HepG2 (cell line): ENCODE results near the gene ARVCF. TPM values are rescaled to one million over a fixed set of nuclear protein-coding genes. Genes with fewer than 3 reads are reported as not detected.

ENCODE experiments used
- ATAC-seq: fragments of 200-7000 bp; cut with Tn5 transposase; 3 replicates; pipeline ENCODE4 v1.9.1; 2020; ENCODE audit warnings: mild to moderate bottlenecking, moderate library complexity
- BruUV-seq: library from RNA; stranded (reverse); fragments of 400-500 nt; replicated peaks from 2 replicates; lab custom pipeline; 2021; lab: Mats Ljungman, UMichigan
- CTCF ChIA-PET: fragments of 300-600 bp; formaldehyde crosslinking; extraction: SDS; loops from one replicate; lab custom pipeline; 2021; ENCODE audit warnings: low total read pairs, inconsistent platforms, low intra/inter-chr PET ratio; lab: Yijun Ruan, JAX
- POLR2A ChIA-PET: fragments of 350-600 bp; sonication (Branson Sonifier 250); formaldehyde crosslinking; loops from one replicate; lab custom pipeline; 2020; ENCODE audit warnings: antibody characterized with exemption, inconsistent platforms; lab: Yijun Ruan, JAX
- DNase-seq: peaks from one replicate; pipeline ENCODE4 v3.0.0-alpha.2; 2015; ENCODE audit warnings: low spot score
- FAIRE-seq: peaks from 3 replicates; lab custom pipeline; 2011; peaks lifted over from hg19 to GRCh38; lab: Jason Lieb, UNC
- H2AFZ ChIP-seq: one replicate; pipeline ENCODE4 v1.6.1; 2011; ENCODE audit warnings: low read length, inconsistent platforms
- H3K27ac ChIP-seq: fragments of 300-600 bp; 3 replicates; pipeline ENCODE4 v1.8.0; 2011; ENCODE audit warnings: mixed run types, mild to moderate bottlenecking, mixed read lengths, low read length, inconsistent platforms; ENCODE audit not compliant: insufficient read depth; ENCODE audit errors: extremely low read length
- H3K27me3 ChIP-seq, 2 experiments: fragments of 200-600 bp in 1 of 2; 2 replicates in 1 of 2; 3 replicates in 1 of 2; pipeline versions ENCODE4 v1.6.0 to v1.8.0; 2011; ENCODE audit warnings: low read length in 2 of 2, mild to moderate bottlenecking in 2 of 2, moderate library complexity in 2 of 2, inconsistent platforms in 1 of 2; ENCODE audit not compliant: insufficient read depth in 2 of 2, control insufficient read depth in 1 of 2
- H3K36me3 ChIP-seq, 2 experiments: fragments of 200-600 bp in 1 of 2; replicated peaks in 1 of 2; 2 replicates in 1 of 2; 3 replicates in 1 of 2; pipeline versions ENCODE4 v1.5.1 to v1.8.0; 2011; ENCODE audit warnings: low read length in 2 of 2, inconsistent platforms in 1 of 2; ENCODE audit not compliant: insufficient read depth in 2 of 2, control insufficient read depth in 1 of 2
- H3K4me1 ChIP-seq: 2 replicates; pipeline ENCODE4 v1.5.1; 2012; ENCODE audit warnings: low read length, inconsistent platforms; ENCODE audit not compliant: insufficient read depth
- H3K4me2 ChIP-seq: 2 replicates; pipeline ENCODE4 v1.6.0; 2011; ENCODE audit warnings: low read depth, low read length, inconsistent platforms
- H3K4me3 ChIP-seq, 3 experiments: fragments of 200-600 bp in 1 of 3; sonication (generic), shearing (Covaris generic) in 1 of 3; replicated peaks in 1 of 3; 2 replicates each; pipeline ENCODE4 v1.5.1; 2011 to 2016; ENCODE audit warnings: low read length in 3 of 3, inconsistent platforms in 2 of 3, low read depth in 2 of 3, mild to moderate bottlenecking in 2 of 3, control low read depth in 1 of 3, mixed read lengths in 1 of 3; ENCODE audit not compliant: insufficient read depth in 1 of 3
- H3K79me2 ChIP-seq: one replicate; pipeline ENCODE4 v1.6.1; 2011; ENCODE audit warnings: low read length, inconsistent platforms; ENCODE audit not compliant: insufficient read depth
- H3K9ac ChIP-seq: 2 replicates; pipeline ENCODE4 v1.6.0; 2011; ENCODE audit warnings: mild to moderate bottlenecking, low read depth, low read length, inconsistent platforms; ENCODE audit not compliant: insufficient read depth
- H3K9me3 ChIP-seq: 2 replicates; pipeline ENCODE4 v1.5.1; 2012; ENCODE audit warnings: mild to moderate bottlenecking, low read length
- H4K20me1 ChIP-seq: 2 replicates; pipeline ENCODE4 v1.6.0; 2011; ENCODE audit warnings: inconsistent platforms, mild to moderate bottlenecking, low read length, moderate library complexity; ENCODE audit not compliant: insufficient read depth
- HNF4A ChIP-seq: sonication (generic); formaldehyde crosslinking; IDR thresholded peaks from 2 replicates; pipeline ENCODE4 v1.4.0; 2020; ENCODE audit warnings: missing genetic modification reagents
- KAT2B ChIP-seq: fragments of 150-350 bp; IDR thresholded peaks from 2 replicates; pipeline ENCODE4 v1.6.1; 2014; ENCODE audit warnings: low read depth, low read length, borderline replicate concordance
- MEF2D ChIP-seq: sonication (generic); formaldehyde crosslinking; IDR thresholded peaks from 2 replicates; pipeline ENCODE4 v1.5.1; 2020; ENCODE audit warnings: mild to moderate bottlenecking, missing genetic modification reagents
- TRIM24 ChIP-seq: sonication (generic); formaldehyde crosslinking; IDR thresholded peaks from 2 replicates; pipeline ENCODE4 v1.8.0; 2022; ENCODE audit warnings: mild to moderate bottlenecking, missing genetic modification reagents
- ZNF329 ChIP-seq: sonication (generic); formaldehyde crosslinking; IDR thresholded peaks from 2 replicates; pipeline ENCODE4 v1.9.0; 2021; ENCODE audit warnings: low read depth, mild to moderate bottlenecking, missing genetic modification reagents
- ZNF629 ChIP-seq: sonication (generic); formaldehyde crosslinking; conservative IDR thresholded peaks from 2 replicates; pipeline ENCODE4 v1.5.0; 2020; ENCODE audit warnings: missing genetic modification reagents
- ZNF772 ChIP-seq: sonication (generic); formaldehyde crosslinking; IDR thresholded peaks from 2 replicates; pipeline ENCODE4 v1.5.0; 2020; ENCODE audit warnings: mild to moderate bottlenecking, missing genetic modification reagents
- ZSCAN30 ChIP-seq: sonication (generic); formaldehyde crosslinking; IDR thresholded peaks from 2 replicates; pipeline ENCODE4 v1.5.0; 2020; ENCODE audit warnings: mild to moderate bottlenecking, missing genetic modification reagents
- WGBS: methylation state at CpG from one replicate; pipeline ENCODE4 v1.1.6; 2017; ENCODE audit warnings: low lambda C conversion rate; 5-methylcytosine and 5-hydroxymethylcytosine counted together
- in situ Hi-C: cut with HindIII; loops from 2 replicates; pipeline ENCODE4 v1.10.0; 2017; ENCODE audit warnings: low pct_unique_long_range_greater_than_20kb; ENCODE audit not compliant: extremely low pct_ligation_motif_present
- intact Hi-C: fragments of 100-400 bp; cut with micrococcal nuclease; formaldehyde crosslinking; loops from one replicate; pipeline ENCODE4 v1.10.0; 2022; ENCODE audit not compliant: unreplicated experiment
- polyA plus RNA-seq, 8 experiments: library from polyadenylated mRNA; depleted of rRNA in 3 of 8; stranded (reverse) in 7 of 8; unstranded in 1 of 8; fragments of >200 nt; fragmentation: Illumina TruSeq in 4 of 8; extraction: Trizol in 4 of 8; gene quantifications; 2 replicates each; pipeline versions ENCODE4 v1.2.1 to v1.2.3, GENCODE V29; 2011 to 2016; ENCODE audit warnings: low read depth in 4 of 8, missing spikeins in 1 of 8, mixed read lengths in 1 of 8; ENCODE audit not compliant: insufficient read depth in 1 of 8
- total RNA-seq, 5 experiments: library from RNA; depleted of rRNA; stranded (reverse); fragments of >200 nt; fragmentation: Illumina TruSeq; extraction: Trizol; gene quantifications; 2 replicates each; pipeline ENCODE4 v1.2.3, GENCODE V29; 2016; ENCODE audit warnings: low read depth in 1 of 5
- TF ChIP-seq, protein P1 (sequence below): sonication (generic); formaldehyde crosslinking; IDR thresholded peaks from 2 replicates; pipeline ENCODE4 v1.4.0; 2020; ENCODE audit warnings: mild to moderate bottlenecking, missing genetic modification reagents
- TF ChIP-seq, protein P2 (sequence below): sonication (generic); formaldehyde crosslinking; IDR thresholded peaks from 2 replicates; pipeline ENCODE4 v1.4.0; 2020; ENCODE audit warnings: missing genetic modification reagents, mild to moderate bottlenecking, borderline replicate concordance
- TF ChIP-seq, protein P3 (sequence below): sonication (generic); formaldehyde crosslinking; conservative IDR thresholded peaks from 2 replicates; pipeline ENCODE4 v1.4.0; 2020; ENCODE audit warnings: missing genetic modification reagents
- TF ChIP-seq, protein P4 (sequence below): sonication (generic); formaldehyde crosslinking; IDR thresholded peaks from 2 replicates; pipeline ENCODE4 v1.8.0; 2022; ENCODE audit warnings: mild to moderate bottlenecking, missing genetic modification reagents, moderate library complexity
- TF ChIP-seq, protein P5 (sequence below): sonication (generic); formaldehyde crosslinking; IDR thresholded peaks from 2 replicates; pipeline ENCODE4 v1.5.0; 2020; ENCODE audit warnings: missing genetic modification reagents

ARVCF gene
- total and polyA plus RNA-seq, 2 of the 13 experiments (the other 11 are each of a cell fraction or from before 2014, with no cell fraction given), result 16.4 to 17.7 TPM

DNA sequence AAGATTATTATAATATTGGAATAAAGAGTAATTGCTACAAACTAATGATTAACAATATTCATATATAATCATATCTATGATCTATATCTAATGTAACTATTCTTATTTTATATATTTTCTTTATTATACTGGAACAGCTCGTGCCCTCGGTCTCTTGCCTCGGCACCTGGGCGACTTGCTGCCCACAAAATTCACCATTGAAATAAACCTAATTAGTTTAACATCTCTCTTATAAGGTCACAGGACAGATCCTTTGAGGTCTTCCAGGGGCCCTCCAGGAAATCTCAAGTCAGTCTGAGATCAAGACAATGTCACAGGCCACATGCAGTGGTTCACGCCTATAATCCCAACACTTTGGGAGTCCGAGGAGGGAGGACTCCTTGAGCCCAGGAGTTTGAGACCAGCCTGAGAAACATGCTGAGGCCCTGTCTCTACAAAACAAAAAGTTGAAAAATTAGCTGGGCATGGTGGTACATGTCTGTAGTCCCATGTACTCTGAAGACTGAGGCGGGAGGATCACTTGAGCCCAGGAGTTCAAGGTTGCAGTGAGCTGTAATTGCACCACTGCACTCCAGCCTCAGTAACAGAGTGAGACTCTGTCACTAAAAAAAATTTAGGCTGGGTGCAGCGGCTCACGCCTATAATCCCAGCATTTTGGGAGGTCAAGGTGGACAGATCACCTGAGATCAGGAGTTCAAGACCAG, 68.4 kb downstream of the ARVCF start:
- FAIRE-seq, result no peak
- no TSS peak for BruUV-seq
- H3K9ac ChIP-seq, result no peak overlapping the region
- TF ChIP-seq, protein P1, sequence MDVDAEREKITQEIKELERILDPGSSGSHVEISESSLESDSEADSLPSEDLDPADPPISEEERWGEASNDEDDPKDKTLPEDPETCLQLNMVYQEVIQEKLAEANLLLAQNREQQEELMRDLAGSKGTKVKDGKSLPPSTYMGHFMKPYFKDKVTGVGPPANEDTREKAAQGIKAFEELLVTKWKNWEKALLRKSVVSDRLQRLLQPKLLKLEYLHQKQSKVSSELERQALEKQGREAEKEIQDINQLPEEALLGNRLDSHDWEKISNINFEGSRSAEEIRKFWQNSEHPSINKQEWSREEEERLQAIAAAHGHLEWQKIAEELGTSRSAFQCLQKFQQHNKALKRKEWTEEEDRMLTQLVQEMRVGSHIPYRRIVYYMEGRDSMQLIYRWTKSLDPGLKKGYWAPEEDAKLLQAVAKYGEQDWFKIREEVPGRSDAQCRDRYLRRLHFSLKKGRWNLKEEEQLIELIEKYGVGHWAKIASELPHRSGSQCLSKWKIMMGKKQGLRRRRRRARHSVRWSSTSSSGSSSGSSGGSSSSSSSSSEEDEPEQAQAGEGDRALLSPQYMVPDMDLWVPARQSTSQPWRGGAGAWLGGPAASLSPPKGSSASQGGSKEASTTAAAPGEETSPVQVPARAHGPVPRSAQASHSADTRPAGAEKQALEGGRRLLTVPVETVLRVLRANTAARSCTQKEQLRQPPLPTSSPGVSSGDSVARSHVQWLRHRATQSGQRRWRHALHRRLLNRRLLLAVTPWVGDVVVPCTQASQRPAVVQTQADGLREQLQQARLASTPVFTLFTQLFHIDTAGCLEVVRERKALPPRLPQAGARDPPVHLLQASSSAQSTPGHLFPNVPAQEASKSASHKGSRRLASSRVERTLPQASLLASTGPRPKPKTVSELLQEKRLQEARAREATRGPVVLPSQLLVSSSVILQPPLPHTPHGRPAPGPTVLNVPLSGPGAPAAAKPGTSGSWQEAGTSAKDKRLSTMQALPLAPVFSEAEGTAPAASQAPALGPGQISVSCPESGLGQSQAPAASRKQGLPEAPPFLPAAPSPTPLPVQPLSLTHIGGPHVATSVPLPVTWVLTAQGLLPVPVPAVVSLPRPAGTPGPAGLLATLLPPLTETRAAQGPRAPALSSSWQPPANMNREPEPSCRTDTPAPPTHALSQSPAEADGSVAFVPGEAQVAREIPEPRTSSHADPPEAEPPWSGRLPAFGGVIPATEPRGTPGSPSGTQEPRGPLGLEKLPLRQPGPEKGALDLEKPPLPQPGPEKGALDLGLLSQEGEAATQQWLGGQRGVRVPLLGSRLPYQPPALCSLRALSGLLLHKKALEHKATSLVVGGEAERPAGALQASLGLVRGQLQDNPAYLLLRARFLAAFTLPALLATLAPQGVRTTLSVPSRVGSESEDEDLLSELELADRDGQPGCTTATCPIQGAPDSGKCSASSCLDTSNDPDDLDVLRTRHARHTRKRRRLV (CRISPR knock-in tag), result no peak
- TF ChIP-seq, protein P2, sequence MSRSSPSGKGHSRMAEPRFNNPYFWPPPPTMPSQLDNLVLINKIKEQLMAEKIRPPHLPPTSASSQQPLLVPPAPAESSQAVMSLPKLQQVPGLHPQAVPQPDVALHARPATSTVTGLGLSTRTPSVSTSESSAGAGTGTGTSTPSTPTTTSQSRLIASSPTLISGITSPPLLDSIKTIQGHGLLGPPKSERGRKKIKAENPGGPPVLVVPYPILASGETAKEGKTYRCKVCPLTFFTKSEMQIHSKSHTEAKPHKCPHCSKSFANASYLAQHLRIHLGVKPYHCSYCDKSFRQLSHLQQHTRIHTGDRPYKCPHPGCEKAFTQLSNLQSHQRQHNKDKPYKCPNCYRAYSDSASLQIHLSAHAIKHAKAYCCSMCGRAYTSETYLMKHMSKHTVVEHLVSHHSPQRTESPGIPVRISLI (CRISPR knock-in tag), result no peak
- TF ChIP-seq KAT2B, result no peak
- TF ChIP-seq ZNF329, result no peak
- TF ChIP-seq ZNF772 (CRISPR knock-in tag), result no peak
- no peak for TF ChIP-seq ZSCAN30 (CRISPR knock-in tag)
- TF ChIP-seq, protein P3, sequence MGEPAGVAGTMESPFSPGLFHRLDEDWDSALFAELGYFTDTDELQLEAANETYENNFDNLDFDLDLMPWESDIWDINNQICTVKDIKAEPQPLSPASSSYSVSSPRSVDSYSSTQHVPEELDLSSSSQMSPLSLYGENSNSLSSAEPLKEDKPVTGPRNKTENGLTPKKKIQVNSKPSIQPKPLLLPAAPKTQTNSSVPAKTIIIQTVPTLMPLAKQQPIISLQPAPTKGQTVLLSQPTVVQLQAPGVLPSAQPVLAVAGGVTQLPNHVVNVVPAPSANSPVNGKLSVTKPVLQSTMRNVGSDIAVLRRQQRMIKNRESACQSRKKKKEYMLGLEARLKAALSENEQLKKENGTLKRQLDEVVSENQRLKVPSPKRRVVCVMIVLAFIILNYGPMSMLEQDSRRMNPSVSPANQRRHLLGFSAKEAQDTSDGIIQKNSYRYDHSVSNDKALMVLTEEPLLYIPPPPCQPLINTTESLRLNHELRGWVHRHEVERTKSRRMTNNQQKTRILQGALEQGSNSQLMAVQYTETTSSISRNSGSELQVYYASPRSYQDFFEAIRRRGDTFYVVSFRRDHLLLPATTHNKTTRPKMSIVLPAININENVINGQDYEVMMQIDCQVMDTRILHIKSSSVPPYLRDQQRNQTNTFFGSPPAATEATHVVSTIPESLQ, result no peak
- TF ChIP-seq ZNF629, result peak; percentile 70
- no peak for TF ChIP-seq MEF2D (CRISPR knock-in tag)
- TF ChIP-seq, protein P4, sequence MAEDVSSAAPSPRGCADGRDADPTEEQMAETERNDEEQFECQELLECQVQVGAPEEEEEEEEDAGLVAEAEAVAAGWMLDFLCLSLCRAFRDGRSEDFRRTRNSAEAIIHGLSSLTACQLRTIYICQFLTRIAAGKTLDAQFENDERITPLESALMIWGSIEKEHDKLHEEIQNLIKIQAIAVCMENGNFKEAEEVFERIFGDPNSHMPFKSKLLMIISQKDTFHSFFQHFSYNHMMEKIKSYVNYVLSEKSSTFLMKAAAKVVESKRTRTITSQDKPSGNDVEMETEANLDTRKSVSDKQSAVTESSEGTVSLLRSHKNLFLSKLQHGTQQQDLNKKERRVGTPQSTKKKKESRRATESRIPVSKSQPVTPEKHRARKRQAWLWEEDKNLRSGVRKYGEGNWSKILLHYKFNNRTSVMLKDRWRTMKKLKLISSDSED (CRISPR knock-in tag), result no peak
- TF ChIP-seq, protein P5, sequence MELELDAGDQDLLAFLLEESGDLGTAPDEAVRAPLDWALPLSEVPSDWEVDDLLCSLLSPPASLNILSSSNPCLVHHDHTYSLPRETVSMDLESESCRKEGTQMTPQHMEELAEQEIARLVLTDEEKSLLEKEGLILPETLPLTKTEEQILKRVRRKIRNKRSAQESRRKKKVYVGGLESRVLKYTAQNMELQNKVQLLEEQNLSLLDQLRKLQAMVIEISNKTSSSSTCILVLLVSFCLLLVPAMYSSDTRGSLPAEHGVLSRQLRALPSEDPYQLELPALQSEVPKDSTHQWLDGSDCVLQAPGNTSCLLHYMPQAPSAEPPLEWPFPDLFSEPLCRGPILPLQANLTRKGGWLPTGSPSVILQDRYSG, result no peak
- 0 out of 2 replicates have a peak, but pooled peaks have one; percentile 17 for TF ChIP-seq HNF4A (CRISPR knock-in tag)
- TF ChIP-seq TRIM24 (CRISPR knock-in tag), result no peak

More for the DNA sequence above, 68.4 kb downstream of the ARVCF start:
- intact Hi-C loops (no loop called here), in situ Hi-C loops (no loop called here)
- no peaks in the 10 kb centered on the region; a peak in 1 of 5 replicates for H3K36me3 ChIP-seq
- ATAC-seq (no peak), DNase-seq (no peak)
- H3K4me2 ChIP-seq, result no peak overlapping the region
- H3K4me1 ChIP-seq, result peaks cover 85% of the 10 kb centered on the region
- H3K27me3 ChIP-seq, result no peaks in the 10 kb centered on the region
- WGBS, result 89% methylated on average over 9 of the region's 9 CpGs
- H4K20me1 ChIP-seq, result no peaks in the 10 kb centered on the region
- no peak overlapping the region for H3K4me3 ChIP-seq
- H3K27ac ChIP-seq, result no peak overlapping the region
- ChIA-PET CTCF (interaction anchor here (1.4 kb wide), 1 partner anchor 38 kb away, joined by 6 read pairs; no protein-coding TSS in a partner anchor), POLR2A (interaction anchor here (0.8 to 1.4 kb wide), 3 partner anchors 11 to 15 kb away, joined by 3 to 7 read pairs (median 3); no protein-coding TSS in a partner anchor)
- H3K9me3 ChIP-seq, result no peaks in the 10 kb centered on the region
- peaks cover 25% of the 10 kb centered on the region for H3K79me2 ChIP-seq
- H2AFZ ChIP-seq, result no peak overlapping the region
